Measurements from ENCODE around the gene PARD3B.

The PARD3B gene, protein sequence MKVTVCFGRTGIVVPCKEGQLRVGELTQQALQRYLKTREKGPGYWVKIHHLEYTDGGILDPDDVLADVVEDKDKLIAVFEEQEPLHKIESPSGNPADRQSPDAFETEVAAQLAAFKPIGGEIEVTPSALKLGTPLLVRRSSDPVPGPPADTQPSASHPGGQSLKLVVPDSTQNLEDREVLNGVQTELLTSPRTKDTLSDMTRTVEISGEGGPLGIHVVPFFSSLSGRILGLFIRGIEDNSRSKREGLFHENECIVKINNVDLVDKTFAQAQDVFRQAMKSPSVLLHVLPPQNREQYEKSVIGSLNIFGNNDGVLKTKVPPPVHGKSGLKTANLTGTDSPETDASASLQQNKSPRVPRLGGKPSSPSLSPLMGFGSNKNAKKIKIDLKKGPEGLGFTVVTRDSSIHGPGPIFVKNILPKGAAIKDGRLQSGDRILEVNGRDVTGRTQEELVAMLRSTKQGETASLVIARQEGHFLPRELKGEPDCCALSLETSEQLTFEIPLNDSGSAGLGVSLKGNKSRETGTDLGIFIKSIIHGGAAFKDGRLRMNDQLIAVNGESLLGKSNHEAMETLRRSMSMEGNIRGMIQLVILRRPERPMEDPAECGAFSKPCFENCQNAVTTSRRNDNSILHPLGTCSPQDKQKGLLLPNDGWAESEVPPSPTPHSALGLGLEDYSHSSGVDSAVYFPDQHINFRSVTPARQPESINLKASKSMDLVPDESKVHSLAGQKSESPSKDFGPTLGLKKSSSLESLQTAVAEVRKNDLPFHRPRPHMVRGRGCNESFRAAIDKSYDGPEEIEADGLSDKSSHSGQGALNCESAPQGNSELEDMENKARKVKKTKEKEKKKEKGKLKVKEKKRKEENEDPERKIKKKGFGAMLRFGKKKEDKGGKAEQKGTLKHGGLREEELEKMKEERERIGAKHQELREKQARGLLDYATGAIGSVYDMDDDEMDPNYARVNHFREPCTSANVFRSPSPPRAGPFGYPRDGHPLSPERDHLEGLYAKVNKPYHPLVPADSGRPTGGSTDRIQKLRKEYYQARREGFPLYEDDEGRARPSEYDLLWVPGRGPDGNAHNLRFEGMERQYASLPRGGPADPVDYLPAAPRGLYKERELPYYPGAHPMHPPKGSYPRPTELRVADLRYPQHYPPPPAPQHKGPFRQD (N-terminal part only)

DNA sequence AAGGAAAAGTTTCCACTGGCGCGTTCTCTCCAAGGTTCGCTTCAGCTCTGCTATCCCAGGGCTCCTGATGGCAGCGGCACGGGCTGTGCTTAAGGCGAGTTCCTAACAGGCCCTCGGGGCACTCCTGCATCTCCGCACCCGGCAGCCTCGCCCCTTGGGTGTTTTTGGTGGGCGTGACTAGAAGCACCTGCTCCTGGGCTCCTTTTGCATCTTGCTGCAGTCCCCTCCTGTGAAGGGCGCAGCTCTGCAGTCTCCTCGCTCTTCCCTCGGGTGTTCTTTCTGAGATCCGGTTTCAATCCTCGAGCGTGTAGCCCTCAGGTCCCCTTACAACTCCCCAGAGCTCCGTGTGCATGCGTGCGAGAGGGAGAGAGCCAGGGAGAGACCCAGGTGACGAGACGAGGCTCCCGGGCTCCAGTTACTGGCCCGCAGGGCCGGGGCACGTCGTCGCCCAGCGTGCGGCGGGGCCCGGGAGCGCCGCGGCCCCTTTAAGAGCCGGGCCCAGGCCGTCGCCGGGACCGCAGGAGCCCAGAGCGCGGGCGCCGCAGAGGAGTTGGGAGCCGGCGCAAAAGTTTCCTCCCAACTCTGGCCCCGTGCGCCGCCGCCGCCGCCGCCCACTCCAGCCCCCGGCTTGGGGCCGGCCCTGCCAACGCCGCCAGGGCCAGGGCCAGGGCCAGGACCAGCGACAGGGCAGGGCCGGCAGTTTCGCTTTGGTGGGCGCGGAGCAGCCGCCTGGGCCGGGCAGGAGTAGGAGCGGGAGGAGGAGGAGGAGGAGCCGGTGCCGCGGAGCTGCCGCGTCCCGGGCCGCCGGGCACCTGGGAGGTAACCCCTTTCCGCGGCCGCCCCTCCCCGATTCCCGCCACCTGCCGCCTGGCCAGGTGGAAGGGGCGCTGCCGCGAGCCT lies at the start of gene PARD3B:
Gene PARD3B, plus strand, starts transcription at position 515 of the 900 bp plus-strand sequence. CDS start 525 bp downstream, outside the sequence.
- no peak for DNase-seq (ENCODE audit: low spot score)

DNA sequence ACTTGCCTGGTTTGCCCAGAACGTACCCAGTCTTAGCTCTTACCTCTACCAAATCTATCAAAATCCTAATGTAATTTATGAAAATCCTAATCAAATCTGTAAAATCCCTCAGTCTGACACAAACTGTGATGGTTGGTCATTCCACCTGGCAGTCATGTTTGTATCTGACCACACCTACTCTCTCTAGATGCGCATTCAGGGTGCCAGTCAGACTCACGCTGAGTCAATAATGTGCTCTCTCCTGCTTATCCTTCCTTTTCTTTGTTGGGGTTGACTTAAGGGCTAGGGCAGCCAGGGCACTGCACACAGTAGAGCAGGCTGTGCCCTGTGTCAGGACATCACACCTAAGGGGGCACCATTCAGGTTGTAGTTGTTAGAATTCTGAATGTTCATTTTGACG lies 48.5 kb upstream of the PARD3B start:
- no peak for DNase-seq (ENCODE audit: low spot score)

DNA sequence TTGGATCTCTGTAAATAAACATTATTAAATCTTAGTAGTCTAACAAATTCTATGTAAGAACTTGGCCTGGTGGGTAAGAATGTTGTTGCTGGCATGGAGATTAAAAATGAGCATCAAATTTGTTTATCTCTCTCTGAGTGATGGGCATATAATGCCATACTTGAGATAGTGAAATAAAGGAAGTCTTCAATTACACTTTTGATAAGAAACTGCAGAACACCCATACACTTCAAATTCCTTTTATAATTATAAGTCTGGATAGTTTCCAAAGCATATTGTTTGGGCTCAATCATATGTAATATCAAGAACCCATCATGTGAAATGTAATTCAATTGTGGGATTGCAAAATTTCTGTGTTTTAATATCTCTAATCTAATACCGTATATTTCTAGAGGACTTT lies 47.4 kb upstream of the PARD3B start:
- DNase-seq (ENCODE audit: low spot score): no peak

DNA sequence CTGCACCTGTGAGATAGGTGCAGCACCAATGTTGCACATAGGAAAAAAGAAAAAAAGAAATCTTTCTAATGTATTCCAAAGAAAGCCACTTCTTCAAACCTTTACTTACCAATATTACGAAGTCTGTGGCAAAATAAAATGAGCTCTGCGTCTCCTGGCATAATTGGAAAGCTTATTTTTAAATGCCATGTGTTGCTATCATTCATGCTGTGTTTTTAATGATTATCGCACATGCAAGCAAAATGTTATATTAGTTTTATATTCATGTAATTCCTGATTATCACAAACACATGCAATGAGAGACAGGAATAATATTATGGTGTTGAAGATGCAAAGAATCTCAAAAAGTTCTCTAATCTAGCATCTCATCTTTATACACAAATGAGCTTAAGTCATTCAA lies 47.0 kb upstream of the PARD3B start:
- DNase-seq (ENCODE audit: low spot score): no peak

DNA sequence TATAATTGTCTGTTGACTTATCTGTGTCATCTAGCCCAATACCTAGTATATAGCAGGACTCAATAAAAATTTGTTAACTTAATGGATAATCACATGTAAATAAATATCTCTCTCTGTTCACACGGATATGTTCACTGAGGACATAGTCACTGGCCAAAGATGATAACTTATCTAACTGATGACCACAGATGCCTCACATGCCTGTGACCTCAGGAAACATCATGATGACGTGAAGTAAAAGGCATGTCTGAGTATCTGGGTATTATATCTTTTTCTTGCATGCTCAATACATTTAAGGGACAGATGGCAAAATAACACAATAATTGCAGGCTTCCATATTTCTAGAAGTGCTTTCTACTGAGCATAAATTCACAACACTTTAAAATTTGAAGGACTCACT lies 41.4 kb upstream of the PARD3B start:
- no peak for DNase-seq (ENCODE audit: low spot score)

DNA sequence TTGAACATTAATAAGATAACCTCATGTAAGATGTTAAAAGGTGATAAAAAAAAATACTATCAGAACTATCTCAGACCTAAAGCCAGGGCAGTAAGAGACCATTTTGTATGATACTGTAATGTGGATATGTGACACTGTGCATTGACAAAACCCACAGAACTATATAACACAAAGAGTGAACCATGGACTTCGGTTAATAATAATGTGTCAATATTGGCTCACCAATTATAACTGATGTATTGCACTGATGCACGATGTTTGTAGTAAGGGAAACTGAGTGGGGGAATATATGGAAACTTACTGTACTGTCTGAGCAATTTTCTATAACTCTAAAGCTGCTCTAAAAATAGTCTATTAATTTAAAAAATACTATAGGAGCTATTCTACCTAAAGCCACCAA lies 40.7 kb upstream of the PARD3B start:
- no peak for DNase-seq (ENCODE audit: low spot score)

DNA sequence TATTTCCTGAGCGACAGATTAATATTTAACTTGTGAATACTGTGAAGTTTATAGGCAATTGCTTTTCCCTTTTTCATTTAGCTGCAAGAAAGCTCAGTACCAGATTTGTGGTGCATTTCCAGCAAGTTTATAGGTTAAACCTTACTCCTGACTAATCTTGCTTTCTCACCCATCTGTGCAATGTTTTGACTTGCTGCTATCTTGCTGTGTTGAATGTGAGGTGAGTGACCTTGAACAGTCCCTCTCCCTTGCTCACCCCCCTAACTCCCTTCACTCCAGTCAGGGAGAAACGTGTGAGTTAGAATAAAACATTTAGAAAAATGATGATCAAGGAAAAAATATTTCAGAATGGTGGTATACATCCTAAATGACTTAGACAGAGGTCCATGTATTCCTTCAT lies 39.8 kb upstream of the PARD3B start:
- DNase-seq (ENCODE audit: low spot score): no peak

DNA sequence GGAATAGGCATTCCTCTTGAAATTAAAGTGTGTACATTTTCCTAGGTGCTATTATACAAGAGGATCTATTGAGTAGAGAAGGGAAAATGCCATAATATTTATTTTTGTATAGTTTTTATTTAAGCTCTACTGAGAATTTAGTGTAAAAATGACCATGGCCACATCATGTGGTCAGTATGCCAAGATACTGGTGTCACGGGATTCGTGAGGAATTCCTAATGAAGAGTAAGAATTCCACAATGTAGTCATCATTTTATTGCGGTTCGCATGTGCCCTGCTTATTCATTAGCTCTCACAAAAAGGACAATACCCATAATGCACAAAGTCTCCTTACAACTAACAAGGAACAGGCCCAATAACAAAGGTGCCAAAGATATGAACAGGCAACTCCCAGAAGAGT lies 39.3 kb upstream of the PARD3B start:
- no peak for DNase-seq (ENCODE audit: low spot score)

DNA sequence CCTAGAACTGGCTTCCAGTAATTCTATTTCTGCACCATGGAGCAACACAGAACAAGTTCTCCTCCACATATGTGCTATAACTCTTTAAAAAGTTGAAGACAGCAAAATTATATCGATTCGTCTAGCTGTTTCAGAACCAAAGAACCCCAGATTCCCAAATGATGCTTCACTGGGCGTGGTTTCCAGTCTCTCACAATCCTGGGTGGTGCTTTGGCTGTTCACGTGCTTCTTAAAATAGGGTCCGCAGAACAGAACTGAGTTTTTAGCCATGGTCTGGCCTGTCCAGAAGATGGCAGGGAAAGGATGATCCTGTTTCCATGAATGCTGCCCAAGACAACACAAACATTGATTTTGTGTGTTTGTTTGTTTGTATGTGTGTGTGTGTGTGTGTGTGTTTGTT lies 37.6 kb upstream of the PARD3B start:
- DNase-seq (ENCODE audit: low spot score): no peak

DNA sequence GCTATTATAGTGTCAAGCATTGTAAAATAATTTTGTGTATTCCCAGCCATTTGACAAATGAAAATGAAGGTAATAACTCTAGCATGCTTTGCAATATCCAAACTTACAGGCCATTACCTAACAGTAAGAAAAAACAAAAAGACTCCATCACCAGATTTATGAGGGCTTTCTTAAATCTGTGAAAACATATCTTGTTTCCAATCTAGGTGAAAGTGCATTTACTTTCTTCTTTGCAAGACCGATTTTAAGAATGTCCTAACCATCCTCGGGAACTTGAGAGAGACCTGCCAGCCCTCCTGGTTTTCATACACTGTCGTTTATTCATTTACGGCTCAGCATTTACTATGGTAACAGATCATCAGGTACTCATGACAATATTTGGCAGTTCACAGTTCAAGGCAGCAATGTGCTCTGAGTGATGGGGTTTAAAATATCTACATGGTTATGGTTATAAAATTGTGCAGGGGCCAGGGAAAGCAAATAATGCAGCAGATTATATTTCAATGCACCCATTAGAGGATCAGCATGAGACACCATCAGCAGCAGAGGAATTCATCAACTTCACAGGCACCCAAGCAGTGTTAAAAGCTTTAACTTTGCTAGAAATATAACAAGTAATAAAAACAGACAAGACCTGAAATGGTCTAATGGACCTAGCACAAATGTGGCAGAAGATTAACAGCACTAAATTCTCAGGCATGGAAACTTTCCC lies 34.4 kb upstream of the PARD3B start:
- DNase-seq (ENCODE audit: low spot score): no peak

DNA sequence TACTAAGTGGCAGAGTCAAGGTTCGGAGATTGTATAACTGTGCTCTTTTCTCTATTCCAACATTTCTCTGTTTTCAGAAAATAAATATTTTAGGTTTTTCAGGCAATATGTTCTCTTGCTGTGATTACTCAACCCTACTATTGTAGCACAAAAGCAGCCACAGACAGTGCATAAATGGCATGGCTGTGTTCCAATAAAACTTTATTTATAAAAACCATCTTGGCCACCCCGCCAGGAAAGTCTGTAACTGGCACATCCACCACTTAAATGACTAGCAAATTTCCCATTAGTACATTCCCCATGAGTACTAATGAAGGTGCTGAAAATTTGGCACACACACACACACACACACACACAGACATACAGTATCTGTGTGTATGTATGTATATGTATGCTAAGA lies 30.8 kb upstream of the PARD3B start:
- no peak for DNase-seq (ENCODE audit: low spot score)

DNA sequence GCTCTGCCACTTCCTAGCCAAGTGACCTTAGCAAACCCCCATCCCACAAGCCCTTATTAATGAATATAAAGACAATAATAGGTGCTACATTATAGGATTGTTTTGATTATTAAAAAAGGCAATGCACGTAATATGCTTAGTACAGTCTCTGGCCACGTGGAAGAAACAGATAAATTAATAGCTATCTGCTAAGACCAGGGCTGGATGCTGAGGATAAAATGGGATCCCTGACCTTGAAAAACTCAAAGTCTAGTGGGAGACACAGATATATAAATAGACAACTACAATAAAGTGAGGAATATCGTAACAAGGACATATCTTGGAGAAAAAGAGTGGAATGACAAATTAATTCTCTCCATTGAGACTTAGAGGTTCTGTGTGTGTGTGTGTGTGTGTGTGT lies 29.9 kb upstream of the PARD3B start:
- DNase-seq (ENCODE audit: low spot score): no peak

DNA sequence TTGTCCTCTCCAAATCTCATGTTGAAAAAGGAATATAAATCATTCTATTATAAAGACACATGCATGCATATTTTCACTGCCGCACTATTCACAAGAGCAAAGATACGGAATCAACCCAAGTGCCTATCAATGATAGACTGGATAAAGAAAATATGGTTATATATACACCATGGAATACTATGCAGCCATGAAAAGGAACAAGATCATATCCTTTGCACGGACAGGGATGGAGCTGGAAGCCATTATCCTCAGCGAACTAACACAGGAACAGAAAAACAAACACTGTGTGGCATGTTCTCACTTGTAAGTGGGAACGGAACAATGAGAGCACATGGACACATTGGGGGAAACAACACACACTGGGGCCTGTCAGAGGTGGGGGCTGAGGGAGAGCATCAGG lies 28.1 kb upstream of the PARD3B start:
- DNase-seq (ENCODE audit: low spot score): no peak

DNA sequence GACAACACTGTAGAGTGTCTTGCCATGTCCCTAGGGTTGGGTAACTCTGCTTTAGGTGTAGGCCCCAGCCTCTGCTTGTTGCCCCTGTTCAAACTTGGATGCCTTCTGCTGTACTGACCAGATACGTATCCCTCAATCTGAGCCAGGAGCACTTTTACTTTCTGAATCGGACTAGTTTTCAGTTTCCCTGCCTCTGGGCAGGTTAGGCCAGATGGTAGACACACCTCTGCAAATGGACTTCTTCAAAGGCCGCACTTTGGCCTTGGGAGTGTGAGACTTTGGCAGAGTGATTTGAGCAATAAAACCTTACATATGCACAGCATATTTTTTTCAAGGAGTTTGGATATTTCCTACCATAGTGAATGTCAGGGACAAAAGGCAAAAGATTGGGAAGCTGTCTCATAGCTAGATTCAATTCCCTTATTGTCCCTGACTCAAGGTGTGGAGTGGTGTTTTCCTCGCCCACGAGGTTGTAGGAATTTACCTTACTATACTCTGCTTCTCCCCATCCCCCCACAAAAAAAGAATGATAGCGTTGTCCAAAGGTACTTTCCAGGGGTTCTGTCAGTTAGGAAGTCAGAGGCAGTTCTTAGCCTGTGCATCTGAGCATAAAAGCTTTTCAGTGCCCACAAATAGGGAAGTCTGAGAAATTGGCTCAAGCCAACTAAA lies 15.3 kb upstream of the PARD3B start:
- DNase-seq (ENCODE audit: low spot score): no peak

DNA sequence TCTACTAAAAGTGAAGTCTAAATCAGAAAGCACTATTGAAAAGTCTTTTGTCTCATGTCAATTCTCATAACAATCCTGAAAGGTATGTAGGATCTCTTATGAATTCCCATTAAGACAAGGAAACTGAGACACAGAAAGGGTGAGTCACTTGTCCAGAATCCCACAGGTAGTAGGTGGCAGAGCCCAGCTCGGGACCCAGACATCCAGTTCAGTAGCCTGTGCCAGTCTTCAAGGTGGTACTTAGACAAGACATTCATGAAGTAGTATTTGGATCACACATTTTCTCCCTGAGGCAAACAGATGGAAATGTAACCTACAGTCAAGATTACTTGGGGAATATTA lies 14.8 kb upstream of the PARD3B start:
- no peak for DNase-seq (ENCODE audit: low spot score)

DNA sequence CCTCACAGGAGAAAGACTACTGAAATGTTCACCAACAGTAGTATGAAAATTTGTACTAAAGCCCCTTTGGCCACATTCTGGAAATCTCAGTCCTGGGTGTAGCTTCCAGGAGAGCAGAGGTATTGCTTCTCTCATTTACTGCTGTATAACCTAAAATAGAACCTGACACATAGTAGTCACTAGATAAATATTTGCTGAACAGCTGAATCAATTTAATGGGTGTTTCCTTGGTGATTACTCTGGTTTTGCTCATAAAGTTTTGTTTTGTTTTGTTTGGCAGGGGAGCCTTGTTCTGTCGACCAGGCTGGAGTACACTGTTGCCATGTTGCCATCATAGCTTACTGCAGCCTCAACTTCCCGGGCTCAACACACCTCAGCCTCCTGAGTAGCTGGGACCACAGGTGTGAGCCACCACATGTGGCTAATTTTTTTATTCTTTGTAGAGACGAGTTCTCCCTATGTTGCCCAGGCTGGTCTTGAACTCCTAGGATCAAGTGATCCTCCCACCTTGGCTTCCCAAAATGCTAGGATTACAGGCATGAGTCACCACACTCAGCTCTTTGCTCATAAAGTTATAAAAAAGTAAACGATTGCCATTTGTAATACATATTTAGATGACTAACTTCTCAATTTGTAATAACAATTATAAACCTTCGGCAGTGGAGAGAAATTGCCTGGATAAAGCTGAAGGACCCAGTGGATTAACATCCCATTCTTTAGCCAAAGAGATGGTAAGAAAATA lies 11.5 kb upstream of the PARD3B start:
- no peak for DNase-seq (ENCODE audit: low spot score)

DNA sequence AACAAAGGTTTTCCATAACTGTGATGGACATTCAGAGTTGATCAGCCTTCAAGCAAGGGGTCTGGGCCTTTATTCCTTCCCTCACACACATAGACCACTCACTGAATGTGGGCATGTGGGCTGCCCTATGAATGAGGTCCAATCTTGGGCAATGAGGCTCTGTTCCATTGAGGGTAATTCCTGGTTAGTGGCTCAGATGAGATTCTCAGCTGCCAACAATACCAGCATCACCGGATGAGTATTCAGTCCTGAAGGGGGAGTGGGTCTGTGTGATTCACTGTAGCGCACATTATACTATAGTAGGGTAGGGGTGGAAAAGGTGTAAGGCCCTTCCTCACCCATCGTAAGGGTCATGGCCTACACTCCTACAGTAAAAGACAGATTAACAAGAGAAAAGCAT lies 9.9 kb upstream of the PARD3B start:
- no peak for DNase-seq (ENCODE audit: low spot score)

DNA sequence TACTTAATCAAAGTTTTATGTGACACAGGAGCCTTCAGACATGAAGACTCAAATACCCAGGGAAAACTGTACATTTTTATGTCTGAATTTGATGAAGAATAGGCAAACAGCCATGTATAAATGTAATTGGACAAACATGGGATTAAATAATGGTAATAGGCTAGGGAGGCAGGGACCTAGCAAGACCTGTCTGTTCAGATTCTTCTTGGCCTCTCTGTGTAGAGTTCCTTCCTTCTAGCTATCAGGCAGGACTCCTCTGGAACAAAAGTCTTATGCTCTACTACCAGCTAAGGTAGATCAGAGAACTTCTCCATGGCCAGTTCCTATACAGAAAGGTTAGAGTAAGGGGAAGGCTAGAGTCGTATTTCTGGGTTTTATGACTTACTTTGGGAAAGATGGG lies 9.5 kb upstream of the PARD3B start:
- DNase-seq (ENCODE audit: low spot score): no peak

DNA sequence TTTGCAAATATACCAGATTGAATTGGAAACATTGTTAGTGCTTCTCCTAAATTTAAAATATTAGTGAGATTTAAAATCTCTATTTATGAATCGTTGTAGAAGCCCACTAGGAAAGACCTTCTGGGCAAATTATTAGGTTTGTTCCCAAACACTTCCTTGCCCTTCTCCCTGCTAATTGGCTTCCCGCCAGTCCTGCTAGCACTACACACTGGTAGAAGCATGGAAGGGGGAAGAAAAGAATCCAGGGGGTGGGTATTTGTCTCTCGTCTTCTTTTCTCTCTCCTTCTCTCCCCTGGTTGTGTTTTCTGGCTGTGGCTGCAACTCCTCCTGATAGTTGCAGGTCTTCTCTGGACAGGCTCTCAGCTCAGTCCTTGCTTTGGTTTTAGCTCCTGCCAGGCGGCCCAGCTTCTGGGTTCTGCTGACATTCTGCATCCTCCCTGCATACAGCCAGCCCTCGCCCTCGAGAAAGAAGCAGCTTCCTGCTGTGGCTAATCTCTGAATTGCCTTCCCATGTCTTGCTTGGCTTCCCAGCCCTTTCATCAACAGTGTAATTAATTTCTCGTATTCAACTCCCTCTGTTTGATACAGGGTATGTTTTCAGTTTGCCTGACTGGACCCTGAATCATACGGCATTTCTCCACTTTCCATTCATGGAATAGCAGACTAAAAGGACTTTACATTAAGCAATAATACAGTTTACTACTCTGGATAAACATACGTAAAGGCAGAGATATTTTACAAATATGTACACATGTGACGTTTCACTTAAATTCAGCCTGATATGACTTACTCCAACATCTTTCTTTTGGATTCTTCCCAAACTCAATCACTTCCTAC lies 6.9 kb upstream of the PARD3B start:
- DNase-seq (ENCODE audit: low spot score): no peak

All from CD4-positive, alpha-beta T cell treated with Interleukin-2 at 100 ng/mL for 4 hours (primary cell).